HG03175 (cell line): ENCODE data around the gene PBX4.

Experiments used
- ATAC-seq: cut with Tn5 transposase; IDR thresholded peaks from one replicate; pipeline ENCODE4 v1.9.1; 2021; ENCODE audit warnings: mild to moderate bottlenecking, moderate library complexity; ENCODE audit not compliant: unreplicated experiment

Gene PBX4

DNA sequence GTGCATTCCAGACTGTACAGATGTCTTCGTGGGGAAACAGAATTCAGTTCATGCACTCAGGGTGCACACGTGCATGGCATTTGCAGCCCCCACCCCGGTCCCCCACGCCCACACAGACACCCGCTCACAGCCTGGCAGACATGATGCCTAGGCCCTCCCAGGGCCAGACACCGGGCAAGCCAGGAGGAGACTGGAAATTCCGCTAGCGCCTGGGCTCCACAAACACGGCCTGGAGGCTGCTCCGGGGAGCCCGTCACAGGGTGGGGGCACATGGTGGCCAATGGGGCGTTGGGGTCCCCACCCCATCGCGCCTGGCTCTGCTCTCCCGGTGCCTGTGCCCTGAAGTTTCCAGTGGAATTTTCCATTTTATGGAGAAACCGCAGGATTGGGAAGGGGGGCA lies 76.9 kb downstream of the PBX4 start:
- no peak for ATAC-seq

GRCh38 chr19:19540715-19541515 lies 77.6 kb downstream of the PBX4 start:
- no peak for ATAC-seq

- ATAC-seq = no peak
These were observed 78.3 kb downstream of the PBX4 start for GRCh38 chr19:19540064-19540714.

DNA sequence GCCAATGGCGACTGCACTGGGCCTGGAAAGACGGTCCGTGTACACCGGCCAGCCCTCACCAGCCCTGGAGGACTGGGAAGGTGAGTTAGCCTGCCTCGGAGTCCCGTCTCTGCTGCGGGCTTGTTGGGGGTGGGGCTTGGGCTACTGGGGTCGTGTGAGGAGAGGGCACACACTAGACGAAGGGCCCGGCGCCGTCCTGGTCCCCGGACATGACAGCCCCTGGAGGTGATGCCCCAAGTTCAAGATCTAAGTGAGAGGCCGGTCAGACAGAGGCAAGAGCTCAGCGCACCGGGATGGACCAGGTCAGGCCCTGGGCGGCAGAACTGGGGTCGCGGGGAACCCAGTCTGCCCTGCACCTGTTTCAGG lies 78.8 kb downstream of the PBX4 start:
- no peak for ATAC-seq

GRCh38 chr19:19538785-19539166 lies 79.7 kb downstream of the PBX4 start:
- no peak for ATAC-seq

DNA sequence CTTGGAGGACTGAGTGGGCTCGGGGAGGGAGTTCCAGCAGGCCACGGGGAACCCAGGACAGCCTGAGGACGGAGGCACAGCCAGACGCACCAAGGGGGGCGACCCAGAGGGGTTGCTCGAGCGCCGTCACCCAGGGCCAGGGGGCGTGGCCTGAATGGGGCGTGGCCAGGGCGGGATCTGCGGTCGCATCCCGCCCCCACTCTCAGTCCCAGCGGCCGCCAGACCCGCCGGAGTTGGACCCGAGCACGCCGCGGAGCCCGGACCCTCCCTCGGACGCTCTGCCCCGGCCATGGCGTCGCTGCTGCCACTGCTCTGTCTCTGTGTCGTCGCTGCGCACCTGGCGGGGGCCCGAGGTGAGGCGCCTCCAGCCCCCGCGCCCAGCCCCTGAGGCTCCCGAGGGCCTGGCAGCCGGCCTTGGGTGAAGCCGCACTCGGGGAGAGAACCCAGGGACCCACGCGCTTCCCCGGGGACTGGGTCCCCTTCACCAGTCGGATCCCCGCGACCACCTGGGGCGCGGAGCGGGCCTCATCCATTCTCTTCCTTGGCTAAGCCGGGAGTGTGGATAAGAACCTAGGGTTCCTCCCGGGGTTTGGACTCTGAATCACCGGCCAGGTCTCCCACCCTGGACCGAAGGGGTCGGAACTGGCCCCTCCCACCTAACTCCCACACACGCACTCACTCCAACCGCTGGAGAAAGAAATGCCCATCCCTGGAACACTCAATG lies 80.3 kb downstream of the PBX4 start, which contains the start of gene CILP2:
Gene CILP2 (plus strand): TSS at position 205 of the 724 bp plus-strand sequence. CDS start 85 bp downstream, at position 290.
- ATAC-seq = no peak

GRCh38 chr19:19537075-19538048 lies 81.1 kb downstream of the PBX4 start:
- no peak for ATAC-seq

GRCh38 chr19:19535311-19536191 lies 82.9 kb downstream of the PBX4 start:
- ATAC-seq = no peak

DNA sequence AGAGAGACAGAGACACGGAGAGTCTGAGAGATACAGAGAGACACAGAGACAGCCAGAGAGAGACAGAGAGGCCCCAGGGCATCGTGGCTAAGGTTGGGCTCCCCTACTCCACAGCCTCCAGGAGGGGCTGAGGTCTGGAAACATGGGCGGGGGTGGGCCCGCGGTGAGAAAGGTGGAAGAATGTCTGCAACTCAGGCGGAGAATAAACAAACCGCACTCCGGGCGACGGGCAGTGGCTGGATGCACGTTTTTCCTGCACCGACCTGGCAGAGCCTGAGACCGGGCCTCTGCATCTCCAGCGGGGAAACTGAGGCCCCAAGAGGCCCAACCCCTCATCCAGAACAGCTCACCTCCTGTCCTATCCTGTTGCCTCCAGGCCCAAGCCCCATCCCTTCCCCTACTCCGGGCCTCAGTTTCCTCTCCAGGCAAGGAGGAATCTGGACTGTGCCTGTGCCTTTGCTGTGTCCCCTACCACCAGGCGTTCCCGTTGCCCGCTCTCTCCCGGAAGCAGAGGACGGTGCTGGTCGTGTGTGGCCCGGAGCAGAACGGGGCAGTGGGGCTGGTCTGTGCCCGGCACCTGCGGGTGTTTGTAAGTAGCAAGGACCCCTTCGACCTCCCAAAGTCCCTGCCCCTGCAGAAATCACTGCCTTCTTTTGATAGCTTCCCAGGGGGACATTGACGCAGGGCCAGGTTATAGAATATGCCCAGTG lies 83.8 kb downstream of the PBX4 start:
- no peak for ATAC-seq

DNA sequence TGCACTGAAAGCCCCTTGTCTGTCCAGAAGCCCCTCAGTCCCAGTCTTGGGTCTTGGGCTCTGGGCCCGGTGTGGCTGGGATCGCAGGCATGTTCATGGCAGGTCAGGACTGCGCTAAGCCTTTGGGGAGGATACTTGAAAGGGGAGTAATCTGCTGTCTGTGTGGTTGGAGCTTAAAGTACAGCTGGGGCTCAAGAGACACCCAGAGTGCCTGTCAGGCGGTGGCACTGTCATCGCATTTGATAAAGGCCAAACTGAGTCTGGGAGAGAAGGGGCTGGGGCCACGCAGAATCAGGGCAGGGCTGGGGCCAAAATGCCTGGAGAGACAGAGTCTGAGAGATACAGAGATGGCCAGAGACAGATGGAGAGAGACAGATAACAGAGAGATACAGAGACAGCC lies 84.6 kb downstream of the PBX4 start:
- ATAC-seq = no peak

- ATAC-seq = no peak
These were observed 85.4 kb downstream of the PBX4 start for GRCh38 chr19:19532806-19533701.

DNA sequence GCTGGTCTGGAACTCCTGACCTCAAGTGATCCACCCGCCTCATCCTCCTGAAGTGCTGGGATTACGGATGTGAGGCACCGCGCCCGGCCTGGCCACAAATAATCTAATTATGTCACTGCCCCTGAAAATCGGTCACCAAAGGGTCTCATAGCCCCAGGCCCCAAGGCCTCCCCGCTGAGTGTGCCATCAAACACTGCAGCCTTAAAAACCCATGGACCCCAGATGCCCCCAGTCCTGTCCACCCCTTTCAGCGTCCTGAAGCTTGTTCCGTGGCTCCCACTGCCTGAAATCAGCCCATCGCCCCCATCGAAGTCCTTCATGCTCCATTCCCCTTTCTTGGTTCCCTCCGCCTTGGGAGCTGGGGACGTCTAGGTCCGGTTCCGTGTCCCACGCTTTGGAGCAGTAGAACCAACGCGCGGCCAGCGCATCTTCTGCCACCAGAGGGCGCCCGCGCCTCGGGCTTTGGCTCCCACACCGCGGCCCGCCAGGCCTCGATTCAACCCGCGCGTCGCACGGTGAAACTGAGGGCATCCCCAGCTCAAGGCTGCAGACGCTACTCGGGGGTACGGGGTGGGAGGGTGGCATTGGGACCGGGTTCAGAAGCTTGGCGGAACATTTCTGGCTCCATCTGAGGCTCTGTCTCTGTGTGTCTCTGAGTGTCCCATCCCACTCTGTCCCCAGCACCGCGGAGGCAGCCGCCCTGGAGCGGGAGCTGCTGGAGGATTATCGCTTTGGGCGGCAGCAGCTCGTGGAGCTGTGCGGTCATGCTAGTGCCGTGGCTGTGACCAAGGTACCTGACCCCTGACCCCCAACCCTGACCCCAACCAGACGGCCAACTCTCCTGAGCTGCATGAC lies 86.3 kb downstream of the PBX4 start:
- ATAC-seq = no peak

DNA sequence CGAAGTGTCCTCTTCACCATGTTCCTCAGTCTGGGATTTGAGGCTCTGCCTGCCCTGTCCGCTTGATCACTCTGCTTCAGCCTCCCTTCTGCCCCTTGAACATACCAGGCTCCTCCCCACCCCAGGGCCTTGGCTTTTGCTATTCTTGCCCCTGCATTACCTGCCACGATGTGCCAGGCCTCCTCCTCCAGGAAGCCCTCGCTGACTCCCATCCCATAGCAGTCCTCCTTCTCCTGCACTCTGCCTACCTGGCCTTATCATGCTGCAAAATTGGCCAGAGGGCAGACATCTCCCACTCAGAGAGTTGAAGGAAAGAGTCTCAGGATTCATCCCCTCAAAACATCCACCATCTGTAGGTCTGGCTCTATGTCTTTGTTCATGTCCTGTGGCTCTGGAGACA lies 87.6 kb downstream of the PBX4 start:
- no peak for ATAC-seq

DNA sequence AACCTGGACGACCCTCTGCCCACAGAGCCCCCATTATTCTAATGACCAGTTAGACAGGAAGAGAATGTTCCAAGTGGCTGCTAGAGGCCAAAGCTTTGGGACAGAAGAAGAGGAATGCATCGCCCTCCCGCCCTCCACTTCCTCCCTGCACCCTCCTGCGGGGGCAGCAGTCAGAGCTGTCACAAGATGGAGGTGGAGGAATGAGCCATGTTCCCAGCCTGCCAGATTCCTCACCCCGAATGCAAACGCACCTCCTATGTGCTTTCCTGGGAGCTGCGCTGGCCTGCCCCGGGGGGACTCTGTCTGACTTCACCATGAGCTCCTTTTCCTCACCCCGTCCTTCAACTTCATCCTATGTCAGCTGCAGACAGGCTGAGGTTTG lies 88.1 kb downstream of the PBX4 start:
- ATAC-seq = no peak

GRCh38 chr19:19529783-19530422 lies 88.6 kb downstream of the PBX4 start:
- no peak for ATAC-seq

- no peak for ATAC-seq
These were observed 89.6 kb downstream of the PBX4 start, which contains the start of gene YJEFN3 for GRCh38 chr19:19528721-19529490. Gene YJEFN3, plus strand, starts transcription at chr19:19528911. Its CDS starts 22 bp downstream, at chr19:19528933.
